GM12878 (cell line): Measurements from ENCODE around the gene MT3. TPM values are rescaled to one million over a fixed set of nuclear protein-coding genes. Genes with fewer than 3 reads are reported as not detected.

Source experiments
- ATAC-seq: fragments of 200-7000 bp; cut with Tn5 transposase; 3 replicates; pipeline ENCODE4 v1.9.1; 2020; ENCODE audit warnings: mild to moderate bottlenecking, moderate library complexity
- BruUV-seq: library from RNA; stranded (reverse); fragments of 400-500 nt; replicated peaks from 2 replicates; lab custom pipeline; 2021; lab: Mats Ljungman, UMichigan
- CTCF ChIA-PET: fragments of 300-600 bp; sonication (Branson Sonifier 250); formaldehyde crosslinking; extraction: SDS; loops from one replicate; lab custom pipeline; 2021; ENCODE audit warnings: inconsistent platforms; lab: Yijun Ruan, JAX
- POLR2A ChIA-PET: fragments of 350-600 bp; formaldehyde crosslinking; extraction: SDS; loops from one replicate; lab custom pipeline; 2021; ENCODE audit warnings: inconsistent platforms; lab: Charles Lee
- RAD21 ChIA-PET: fragments of 300-600 bp; sonication (Branson Sonifier 250); formaldehyde crosslinking; loops from one replicate; lab custom pipeline; 2023; ENCODE audit warnings: antibody characterized with exemption; ENCODE audit not compliant: unreplicated experiment; lab: Charles Lee
- SMC1A ChIA-PET: fragments of 300-600 bp; sonication (Branson Sonifier 250); formaldehyde crosslinking; loops from one replicate; lab custom pipeline; 2023; ENCODE audit not compliant: unreplicated experiment, uncharacterized antibody; lab: Charles Lee
- DNase-seq: peaks from one replicate; pipeline ENCODE4 v3.0.0-alpha.2; 2011; ENCODE audit warnings: low read depth, low spot score
- FAIRE-seq: peaks from 3 replicates; lab custom pipeline; 2011; peaks lifted over from hg19 to GRCh38; lab: Jason Lieb, UNC
- H2AFZ ChIP-seq: 2 replicates; pipeline ENCODE4 v1.6.0; 2011; ENCODE audit warnings: low read depth, low read length, control low read depth; ENCODE audit not compliant: control insufficient read depth
- H3K27ac ChIP-seq: 2 replicates; pipeline ENCODE4 v1.5.1; 2011; ENCODE audit warnings: control low read depth; ENCODE audit not compliant: control insufficient read depth, insufficient read depth
- H3K27me3 ChIP-seq, 2 experiments: replicated peaks in 1 of 2; 2 replicates each; pipeline versions ENCODE4 v1.6.0 to v1.6.1; 2011; ENCODE audit warnings: low read length in 1 of 2; ENCODE audit not compliant: control insufficient read depth in 2 of 2, insufficient read depth in 2 of 2
- H3K36me3 ChIP-seq, 2 experiments: 2 replicates each; pipeline ENCODE4 v1.5.1; 2011; ENCODE audit warnings: low read length in 1 of 2; ENCODE audit not compliant: control insufficient read depth in 2 of 2, insufficient read depth in 2 of 2
- H3K4me1 ChIP-seq: 2 replicates; pipeline ENCODE4 v1.6.1; 2011; ENCODE audit warnings: mild to moderate bottlenecking, low read length, moderate library complexity, mixed read lengths; ENCODE audit not compliant: control insufficient read depth, insufficient read depth
- H3K4me2 ChIP-seq: 2 replicates; pipeline ENCODE4 v1.6.0; 2011; ENCODE audit warnings: control low read depth; ENCODE audit not compliant: control insufficient read depth, insufficient read depth
- H3K4me3 ChIP-seq: fragments of 200-600 bp; sonication (generic); 2 replicates; pipeline ENCODE4 v1.5.1; 2016
- H3K79me2 ChIP-seq: 2 replicates; pipeline ENCODE4 v1.6.0; 2011; ENCODE audit warnings: low read length; ENCODE audit not compliant: control insufficient read depth, insufficient read depth
- H3K9ac ChIP-seq: 2 replicates; pipeline ENCODE4 v1.8.0; 2011; ENCODE audit warnings: low read length, control low read depth, mixed read lengths; ENCODE audit not compliant: control insufficient read depth, insufficient read depth
- H3K9me3 ChIP-seq: replicated peaks from 3 replicates; pipeline ENCODE4 v1.5.1; 2011; ENCODE audit warnings: mild to moderate bottlenecking, low read length; ENCODE audit not compliant: control insufficient read depth, insufficient read depth
- H4K20me1 ChIP-seq: 2 replicates; pipeline ENCODE4 v1.6.0; 2011; ENCODE audit not compliant: control insufficient read depth, insufficient read depth
- BHLHE40 ChIP-seq, 2 experiments: fragments of 450-650 bp in 1 of 2; IDR thresholded peaks; 2 replicates each; pipeline ENCODE4 v1.6.1; 2011 to 2017; ENCODE audit warnings: low read depth in 2 of 2, borderline replicate concordance in 1 of 2, improper control_type of control experiment in 1 of 2, low read length in 1 of 2, mild to moderate bottlenecking in 1 of 2
- GABPA ChIP-seq: IDR thresholded peaks from 2 replicates; pipeline ENCODE4 v1.6.1; 2014; ENCODE audit warnings: antibody characterized with exemption, low read depth, mild to moderate bottlenecking, inconsistent platforms
- IKZF2 ChIP-seq, 2 experiments: fragments of 450-650 bp; IDR thresholded peaks; 2 replicates each; pipeline ENCODE4 v1.6.1; 2017; ENCODE audit warnings: mild to moderate bottlenecking in 2 of 2, moderate library complexity in 2 of 2
- NFYA ChIP-seq: IDR thresholded peaks from 2 replicates; pipeline ENCODE4 v1.6.1; 2011; ENCODE audit warnings: low read depth, mild to moderate bottlenecking, low read length, improper control_type of control experiment, borderline replicate concordance
- PBX3 ChIP-seq: IDR thresholded peaks from 2 replicates; pipeline ENCODE4 v1.6.1; 2011; ENCODE audit warnings: mild to moderate bottlenecking, low read depth, low read length, moderate library complexity; ENCODE audit not compliant: insufficient replicate concordance
- SP1 ChIP-seq: IDR thresholded peaks from one replicate; pipeline ENCODE4 v1.6.1; 2011; ENCODE audit warnings: low read depth, low read length
- STAT3 ChIP-seq: IDR thresholded peaks from 2 replicates; pipeline ENCODE4 v1.6.1; 2011; ENCODE audit warnings: low read depth, low read length, improper control_type of control experiment
- TBL1XR1 ChIP-seq: IDR thresholded peaks from 2 replicates; pipeline ENCODE4 v1.6.1; 2012; ENCODE audit warnings: low read depth, low read length, improper control_type of control experiment
- ZBTB11 ChIP-seq: fragments of 450-650 bp; formaldehyde crosslinking; IDR thresholded peaks from 2 replicates; pipeline ENCODE4 v1.5.0; 2022; ENCODE audit warnings: mild to moderate bottlenecking, missing genetic modification characterization
- ZNF274 ChIP-seq: IDR thresholded peaks from one replicate; pipeline ENCODE4 v1.8.0; 2011; ENCODE audit not compliant: insufficient read length, insufficient read depth
- ZSCAN29 ChIP-seq: fragments of 450-650 bp; IDR thresholded peaks from 2 replicates; pipeline ENCODE4 v1.6.1; 2017; ENCODE audit warnings: mild to moderate bottlenecking, moderate library complexity
- WGBS: methylation state at CpG from one replicate; pipeline ENCODE4 v1.1.6; 2016; ENCODE audit warnings: low lambda C conversion rate; ENCODE audit not compliant: insufficient replicate concordance, insufficient coverage; ENCODE audit errors: missing lambda C conversion rate; 5-methylcytosine and 5-hydroxymethylcytosine counted together
- in situ Hi-C: fragments of 300-500 bp; cut with MboI; formaldehyde crosslinking; loops from 9 replicates; pipeline ENCODE4 v1.14.3; 2018; ENCODE audit warnings: mixed read lengths
- intact Hi-C: fragments of 100-400 bp; cut with micrococcal nuclease; formaldehyde crosslinking; loops from one replicate; pipeline ENCODE4 v1.14.2; 2022; ENCODE audit not compliant: unreplicated experiment
- polyA plus RNA-seq, 11 experiments: library from polyadenylated mRNA; depleted of rRNA in 4 of 11; unstranded in 6 of 11; stranded (reverse) in 5 of 11; fragments of >200 nt; fragmentation: Nextera tagmentation in 4 of 11; fragmentation: Illumina TruSeq in 1 of 11; extraction: Ambion mirVana in 4 of 11; extraction: Trizol in 1 of 11; gene quantifications; 1 replicate in 1 of 11; 2 replicates in 10 of 11; pipeline versions ENCODE4 v1.2.1 to v1.2.3, GENCODE V29; 2011 to 2016; ENCODE audit warnings: inconsistent platforms in 2 of 11, missing spikeins in 2 of 11, low read depth in 1 of 11
- total RNA-seq, 4 experiments: library from RNA; depleted of rRNA in 3 of 4; stranded (reverse); fragments of >200 nt in 3 of 4; fragmentation: Illumina TruSeq in 1 of 4; extraction: Trizol in 1 of 4; gene quantifications; 2 replicates each; pipeline versions ENCODE4 v1.2.1 to v1.2.3, GENCODE V29; 2013 to 2021

The MT3 gene
- total and polyA plus RNA-seq, 10 of the 15 experiments (the other 5 are each of a cell fraction or from before 2014, with no cell fraction given) = 0.41 TPM; not detected in 9

GRCh38 chr16:56625943-56626654, 36.8 kb downstream of the MT3 start:
- POLR2A ChIA-PET = interaction anchor here (0.6 to 1.5 kb wide), 4 partner anchors 16 to 74 kb away, joined by 3 to 4 read pairs (median 3); partner anchors contain the start of gene MT2A
- Histone ChIP-seq H3K9me3 (no peaks in the 10 kb centered on the region), H3K9ac (peak overlapping the region; percentile 56; the same call in 1 of the 2 replicates), H3K4me1 (peaks cover 17% of the 10 kb centered on the region), H3K36me3 (no peaks in the 10 kb centered on the region), H4K20me1 (no peaks in the 10 kb centered on the region), H3K27ac (no peak overlapping the region), H3K4me2 (peak overlapping the region; percentile 40), H3K79me2 (no peaks in the 10 kb centered on the region), H3K27me3 (peaks cover 0 to 2% of the 10 kb centered on the region in 2 experiments; a peak in 3 of 4 replicates), H2AFZ (peak overlapping the region; percentile 85), H3K4me3 (peak overlapping the region; percentile 44; the same call in 1 of the 2 replicates)
- intact Hi-C loops (no loop called here), in situ Hi-C loops (no loop called here)
- no peak for FAIRE-seq
- TSS peak; percentile 98 for BruUV-seq
- 33% methylated on average over 16 of the region's 16 CpGs for WGBS
- ATAC-seq = peak; percentile 18
- peak in 1 of 2 experiments; percentile 63; a peak in 2 of 4 replicates for TF ChIP-seq BHLHE40 (IDR thresholded peaks at IDR 0.05; ENCODE audit: borderline replicate concordance in 1 of 2, low read depth in 2 of 2, low read length in 1 of 2)
- no peak for TF ChIP-seq GABPA
- SMC1A ChIA-PET = no interaction called here
- CTCF ChIA-PET = interaction anchor here (0.7 to 1.0 kb wide), 2 partner anchors 18 to 25 kb away, joined by 3 read pairs; partner anchors contain the start of gene MT2A
- DNase-seq = no peak
- RAD21 ChIA-PET = interaction anchor here (0.6 to 1.3 kb wide), 3 partner anchors 15 to 64 kb away, joined by 3 to 5 read pairs (median 4); partner anchors contain the start of gene MT2A

- H3K9ac ChIP-seq = no peak overlapping the region
- no peak for DNase-seq
- H3K79me2 ChIP-seq = no peaks in the 10 kb centered on the region
- no peak overlapping the region for H3K4me3 ChIP-seq
- no peaks in the 10 kb centered on the region for H3K9me3 ChIP-seq
- BruUV-seq = no TSS peak
- H3K27ac ChIP-seq = no peak overlapping the region
- ChIA-PET CTCF (no interaction called here), POLR2A (no interaction called here), RAD21 (no interaction called here), SMC1A (no interaction called here)
- ATAC-seq = no peak
- WGBS = 30% methylated on average over 7 of the region's 7 CpGs
- H3K36me3 ChIP-seq = no peaks in the 10 kb centered on the region
- no peak overlapping the region for H2AFZ ChIP-seq
- H3K27me3 ChIP-seq = peaks cover 0 to 4% of the 10 kb centered on the region in 2 experiments
- H3K4me2 ChIP-seq = no peak overlapping the region
- intact Hi-C loops (no loop called here), in situ Hi-C loops (no loop called here)
- H3K4me1 ChIP-seq = peaks cover 17% of the 10 kb centered on the region
- no peak for FAIRE-seq
- no peaks in the 10 kb centered on the region for H4K20me1 ChIP-seq
- TF ChIP-seq ZBTB11 (CRISPR knock-in tag) (no peak), SP1 (no peak), TBL1XR1 (no peak), NFYA (no peak), ZNF274 (no peak), PBX3 (no peak), IKZF2 (IDR thresholded peaks at IDR 0.05) (no peak), STAT3 (no peak), ZSCAN29 (no peak)
Measured at GRCh38 chr16:56626685-56627084, 37.4 kb downstream of the MT3 start.
